DMS53 (cell line): Measurements from ENCODE around the gene SLC4A3.
"Not testable (repeated sequence)": the region's sequence is repeated elsewhere in the genome, so short reads cannot be mapped to it uniquely, and the experiment has no call there.

Experiments used
- DNase-seq: peaks from one replicate; lab custom pipeline; 2025; lab: John Stamatoyannopoulos, UW

Gene SLC4A3

GRCh38 chr2:219679041-219679440, 51.6 kb downstream of the SLC4A3 start:
- no peak for DNase-seq

- DNase-seq: no peak
Measured at GRCh38 chr2:219679571-219679970, 52.1 kb downstream of the SLC4A3 start.

GRCh38 chr2:219680958-219681693, 53.7 kb downstream of the SLC4A3 start:
- no peak for DNase-seq

GRCh38 chr2:219681694-219682300, 54.4 kb downstream of the SLC4A3 start:
- no peak for DNase-seq

- DNase-seq: not testable (repeated sequence)
Measured at GRCh38 chr2:219683474-219683873, 56.0 kb downstream of the SLC4A3 start.

GRCh38 chr2:219684721-219685689, 57.6 kb downstream of the SLC4A3 start:
- peak; percentile 90 for DNase-seq

- DNase-seq: no peak
Measured at GRCh38 chr2:219687272-219687671, 59.8 kb downstream of the SLC4A3 start.

GRCh38 chr2:219687882-219688559, 60.6 kb downstream of the SLC4A3 start:
- peak; percentile 35 for DNase-seq

DNA sequence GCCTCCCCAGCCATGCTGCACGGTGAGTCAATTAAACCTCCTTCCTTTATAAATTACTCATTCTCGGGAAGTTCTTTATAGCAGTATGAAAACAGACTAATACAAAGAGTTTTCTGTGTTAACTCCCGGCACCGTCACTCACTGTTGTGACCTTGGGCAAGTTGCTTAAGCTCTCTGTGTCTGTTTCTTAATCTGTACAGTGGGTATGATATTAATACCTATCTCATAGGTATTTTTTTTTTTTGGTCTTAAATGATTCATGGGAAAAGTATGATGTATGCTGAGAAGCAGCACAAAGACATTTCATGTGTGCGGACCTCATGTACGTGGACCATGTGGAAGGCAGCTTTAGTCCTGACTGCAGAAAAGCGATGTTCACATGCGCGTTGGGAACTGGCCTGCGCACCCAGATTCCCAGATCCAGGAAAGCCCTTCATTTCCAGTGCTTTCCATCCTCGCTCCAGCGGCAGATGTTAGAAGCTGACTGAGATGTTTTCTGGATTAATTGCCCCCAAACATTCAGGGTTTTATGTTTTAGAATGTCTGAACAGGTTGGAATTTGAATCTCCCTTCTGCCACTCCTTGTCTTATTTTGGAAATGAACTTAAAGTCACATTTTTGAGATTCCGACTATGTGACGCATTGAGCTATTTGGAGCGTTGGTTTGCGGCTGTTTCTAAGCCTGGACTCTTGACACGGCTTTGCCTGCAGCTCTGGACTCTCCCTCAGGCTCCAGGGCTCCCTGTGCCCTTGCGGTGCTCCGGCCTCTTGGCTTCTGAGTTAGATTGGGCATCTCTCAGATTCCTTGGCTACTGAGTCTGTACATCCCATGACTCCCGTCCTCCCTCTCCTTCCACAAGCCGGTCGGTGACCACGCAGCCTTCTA, 61.4 kb downstream of the SLC4A3 start:
- no peak for DNase-seq

DNA sequence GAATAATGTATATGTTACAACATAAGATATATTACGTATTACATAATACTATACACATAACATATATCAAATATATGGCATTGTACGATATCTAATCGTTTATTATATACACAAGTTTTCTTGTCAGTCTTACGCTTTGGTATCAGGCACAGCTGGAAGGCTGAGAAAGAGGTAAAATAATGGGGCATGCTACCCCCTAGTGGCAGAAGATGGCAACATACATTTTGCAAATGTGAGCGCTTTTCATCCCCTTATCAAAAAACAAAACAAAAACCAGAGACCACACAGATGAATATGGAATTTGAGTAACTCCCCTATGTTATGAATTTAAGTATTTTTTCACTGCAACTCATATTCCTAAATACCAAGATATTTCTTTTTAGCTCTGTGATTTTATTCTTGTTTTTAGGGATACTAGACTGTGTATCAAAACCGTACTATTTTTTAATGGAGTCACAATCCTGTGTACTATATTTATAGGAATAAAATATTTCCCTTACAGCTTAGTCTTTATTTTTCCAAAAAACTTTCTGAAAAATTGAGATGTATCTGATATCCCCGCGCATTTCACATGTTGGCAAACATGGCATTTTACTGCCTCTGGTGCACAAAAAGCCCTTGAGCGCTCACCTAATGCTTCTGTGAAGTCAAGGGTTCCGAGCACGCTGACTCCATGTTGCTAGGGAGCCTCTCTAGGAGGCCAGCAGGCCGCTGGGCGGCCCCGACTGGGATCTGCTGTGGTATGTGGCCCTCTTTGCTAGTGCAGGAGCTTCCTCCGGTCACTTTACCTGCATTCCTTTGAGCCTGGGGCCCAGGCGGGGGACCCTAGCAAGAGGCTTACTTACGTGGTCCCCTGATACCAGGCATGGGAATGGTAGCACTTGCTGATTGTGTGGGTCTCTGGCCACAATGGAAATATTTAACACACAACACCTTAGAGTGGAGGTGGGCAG, 62.5 kb downstream of the SLC4A3 start:
- peak; percentile 68 for DNase-seq

DNA sequence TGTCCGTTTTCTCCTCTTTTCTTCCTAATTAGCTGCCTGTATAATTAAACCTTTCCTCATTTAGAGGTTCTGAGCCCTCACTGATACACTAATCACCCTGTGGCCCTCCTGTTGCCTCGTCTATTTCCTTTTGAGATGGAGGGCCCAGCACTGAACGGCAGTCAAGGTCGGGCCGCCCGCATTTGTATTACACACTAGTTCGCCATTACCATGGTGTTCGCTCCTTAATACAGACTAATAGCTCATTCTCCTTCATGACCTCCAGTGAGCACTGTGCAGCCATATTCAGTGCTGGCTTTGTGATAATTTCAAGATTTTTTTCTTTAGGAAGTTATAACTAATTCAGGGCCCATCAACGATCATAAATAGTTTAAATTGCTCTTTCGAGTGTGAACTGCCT, 64.1 kb downstream of the SLC4A3 start:
- no peak for DNase-seq
